PC-9 (cell line): ENCODE measurements around the gene OR2V2.

Experiments
- CTCF ChIP-seq: fragments of 200-600 bp; sonication (generic); conservative IDR thresholded peaks from 2 replicates; pipeline ENCODE4 v1.6.1; 2017; ENCODE audit warnings: mixed run types, antibody characterized with exemption, mild to moderate bottlenecking, moderate library complexity
- EZH2 ChIP-seq: fragments of 200-600 bp; sonication (generic); IDR thresholded peaks from 2 replicates; pipeline ENCODE4 v1.8.0; 2017; ENCODE audit warnings: antibody characterized with exemption, low read depth

DNA sequence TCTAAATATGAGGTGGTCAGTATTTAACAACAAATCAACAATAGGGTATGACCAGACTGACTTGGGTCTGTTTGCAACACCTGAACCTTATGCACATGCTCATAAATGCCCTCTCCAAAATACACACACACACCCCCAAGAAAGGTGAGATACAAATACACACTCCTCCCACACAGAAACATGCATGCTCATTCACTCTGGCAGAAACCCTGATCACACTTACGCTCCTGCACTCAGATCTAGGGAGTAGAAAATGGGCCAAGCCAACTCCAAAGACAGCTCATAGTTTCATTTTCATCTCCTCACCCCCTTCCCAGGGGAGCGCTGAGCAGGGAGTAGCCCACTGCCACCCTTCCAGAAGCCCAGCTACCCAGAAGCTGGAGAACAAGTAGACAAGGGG, 46.3 kb downstream of the OR2V2 start:
- TF ChIP-seq CTCF: no peak
- no peak for TF ChIP-seq EZH2
